Peyer's patch (tissue), 4 donors: ENCODE measurements around the gene INSM2. TPM values are rescaled to one million over a fixed set of nuclear protein-coding genes. Genes with fewer than 3 reads are reported as not detected.

Experiments
- DNase-seq, 3 donors: peaks; one replicate each; pipeline ENCODE4 v3.0.0-alpha.2; 2017 to 2019
- H3K27ac ChIP-seq, 4 donors: fragments of 200-600 bp; sonication (generic); one replicate each; pipeline ENCODE4 v1.5.1; 2016 to 2019
- H3K27me3 ChIP-seq, 2 donors: fragments of 200-600 bp; sonication (generic); one replicate each; pipeline ENCODE4 v1.5.1; 2019
- H3K36me3 ChIP-seq, 3 donors: fragments of 200-600 bp; sonication (generic); one replicate each; pipeline ENCODE4 v1.5.1; 2016 to 2019
- H3K4me1 ChIP-seq, 4 donors: fragments of 200-600 bp; sonication (generic); one replicate each; pipeline ENCODE4 v1.5.1; 2016 to 2019
- H3K4me3 ChIP-seq, 4 donors: fragments of 200-600 bp; sonication (generic); 1 replicate in 3 of 4; 2 replicates in 1 of 4; pipeline ENCODE4 v1.5.1; 2016 to 2019; ENCODE audit warnings: mild to moderate bottlenecking in 1 of 4
- H3K9me3 ChIP-seq, 4 donors: fragments of 200-600 bp; sonication (generic); one replicate each; pipeline ENCODE4 v1.5.1; 2016 to 2019; ENCODE audit warnings: mild to moderate bottlenecking in 1 of 4
- CTCF ChIP-seq, 6 experiments: fragments of 450-650 bp in 4 of 6; fragments of 200-600 bp in 2 of 6; sonication (generic) in 1 of 6; IDR thresholded peaks; one replicate each; pipeline ENCODE4 v1.5.1; 2017 to 2019; ENCODE audit warnings: antibody characterized with exemption in 6 of 6, mild to moderate bottlenecking in 3 of 6, moderate library complexity in 1 of 6
- POLR2A ChIP-seq, 2 donors: fragments of 450-650 bp; IDR thresholded peaks; one replicate each; pipeline ENCODE4 v1.5.1; 2017; ENCODE audit warnings: antibody characterized with exemption in 2 of 2, mild to moderate bottlenecking in 2 of 2, moderate library complexity in 2 of 2
- total RNA-seq, 4 donors: library from RNA; depleted of rRNA; stranded (reverse); fragments of >200 nt; gene quantifications; one replicate each; pipeline ENCODE4 v1.1.0, GENCODE V29; 2016

INSM2 gene
- total RNA-seq, 4 donors from 2014 or later, result not detected

- no peak overlapping the region for H3K4me3 ChIP-seq
- H3K9me3 ChIP-seq, result no peaks in the 10 kb centered on the region
- no peak for DNase-seq
- H3K36me3 ChIP-seq, result no peaks in the 10 kb centered on the region
- no peaks in the 10 kb centered on the region for H3K4me1 ChIP-seq
- TF ChIP-seq CTCF (IDR thresholded peaks at IDR 0.05) (no peak), POLR2A (IDR thresholded peaks at IDR 0.05) (no peak)
- H3K27me3 ChIP-seq, result no peaks in the 10 kb centered on the region
- H3K27ac ChIP-seq, result no peak overlapping the region
Observed at GRCh38 chr14:35504260-35504659, 29.7 kb upstream of the INSM2 start.

- no peak for TF ChIP-seq POLR2A (IDR thresholded peaks at IDR 0.05)
- TF ChIP-seq CTCF (IDR thresholded peaks at IDR 0.05), result no peak
- Histone ChIP-seq H3K27ac (no peak overlapping the region), H3K4me3 (no peak overlapping the region), H3K9me3 (no peaks in the 10 kb centered on the region), H3K36me3 (no peaks in the 10 kb centered on the region), H3K4me1 (no peaks in the 10 kb centered on the region), H3K27me3 (no peaks in the 10 kb centered on the region)
- DNase-seq, result no peak
Observed at GRCh38 chr14:35506461-35506860, 27.5 kb upstream of the INSM2 start.

- H3K27ac ChIP-seq, result no peak overlapping the region
- H3K36me3 ChIP-seq, result no peaks in the 10 kb centered on the region
- DNase-seq, result no peak
- no peaks in the 10 kb centered on the region for H3K9me3 ChIP-seq
- no peak overlapping the region for H3K4me3 ChIP-seq
- TF ChIP-seq POLR2A (IDR thresholded peaks at IDR 0.05), result no peak
- TF ChIP-seq CTCF (IDR thresholded peaks at IDR 0.05), result no peak
- H3K4me1 ChIP-seq, result no peaks in the 10 kb centered on the region
- H3K27me3 ChIP-seq, result no peaks in the 10 kb centered on the region
Observed at GRCh38 chr14:35506927-35507326, 27.0 kb upstream of the INSM2 start.

GRCh38 chr14:35509846-35510245 lies 24.1 kb upstream of the INSM2 start:
- Histone ChIP-seq H3K27ac (no peak overlapping the region), H3K4me1 (no peaks in the 10 kb centered on the region), H3K27me3 (no peaks in the 10 kb centered on the region), H3K36me3 (no peaks in the 10 kb centered on the region), H3K4me3 (no peak overlapping the region), H3K9me3 (no peaks in the 10 kb centered on the region)
- TF ChIP-seq POLR2A (IDR thresholded peaks at IDR 0.05), result no peak
- TF ChIP-seq CTCF (IDR thresholded peaks at IDR 0.05), result no peak
- no peak for DNase-seq

GRCh38 chr14:35512765-35513164 lies 21.2 kb upstream of the INSM2 start:
- Histone ChIP-seq H3K36me3 (no peaks in the 10 kb centered on the region), H3K4me3 (no peak overlapping the region), H3K27me3 (no peaks in the 10 kb centered on the region), H3K4me1 (no peaks in the 10 kb centered on the region), H3K27ac (no peak overlapping the region), H3K9me3 (no peaks in the 10 kb centered on the region)
- no peak for DNase-seq
- TF ChIP-seq POLR2A (IDR thresholded peaks at IDR 0.05), result no peak
- TF ChIP-seq CTCF (IDR thresholded peaks at IDR 0.05), result no peak

DNA sequence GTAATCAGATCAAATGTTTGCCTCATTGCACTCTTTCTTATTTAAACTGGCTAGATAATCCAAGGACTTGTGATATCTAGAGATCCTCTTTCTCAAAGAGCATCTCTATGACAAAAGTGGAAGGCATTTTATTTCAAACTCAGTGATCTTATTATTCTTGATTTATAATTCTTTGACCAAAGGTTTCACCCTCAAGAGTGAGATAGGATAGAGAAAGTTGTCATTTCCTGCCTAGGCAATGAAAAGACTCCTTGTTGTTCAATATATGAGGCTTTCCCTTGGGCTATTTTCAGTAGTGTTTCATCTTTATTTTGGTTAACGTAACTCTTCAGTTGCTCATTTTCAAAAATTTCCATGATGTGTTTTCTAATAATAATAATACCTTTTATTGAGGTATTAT lies 18.0 kb upstream of the INSM2 start:
- no peak for DNase-seq
- no peaks in the 10 kb centered on the region for H3K27me3 ChIP-seq
- no peak overlapping the region for H3K4me3 ChIP-seq
- no peaks in the 10 kb centered on the region for H3K9me3 ChIP-seq
- H3K27ac ChIP-seq, result no peak overlapping the region
- TF ChIP-seq POLR2A (IDR thresholded peaks at IDR 0.05) (no peak), CTCF (IDR thresholded peaks at IDR 0.05) (no peak)
- no peaks in the 10 kb centered on the region for H3K4me1 ChIP-seq
- no peaks in the 10 kb centered on the region for H3K36me3 ChIP-seq
